Measurements from ENCODE around the gene DDX56. TPM values are rescaled to one million over a fixed set of nuclear protein-coding genes. Genes with fewer than 3 reads are reported as not detected.
"Not testable (repeated sequence)": the region's sequence is repeated elsewhere in the genome, so short reads cannot be mapped to it uniquely, and the experiment has no call there.

The DDX56 gene
- total RNA-seq, 1 donor from 2014 or later: 29.6 TPM

- no peak for DNase-seq (ENCODE audit: missing footprints)
- intact Hi-C loops (cut with DNase I): loop anchor here (5.0 kb wide), 3 partner anchors 74 to 324 kb away; partner anchors contain the start of gene NUDCD3
- ATAC-seq: no peak
These were observed 7.0 kb downstream of the DDX56 start for GRCh38 chr7:44566680-44567079.

- no peak for DNase-seq (ENCODE audit: missing footprints)
- intact Hi-C loops (cut with DNase I): loop anchor here (5.0 kb wide), 3 partner anchors 74 to 324 kb away; partner anchors contain the start of gene NUDCD3
- no peak for ATAC-seq
These were observed 7.7 kb downstream of the DDX56 start for GRCh38 chr7:44565795-44566559.

- ATAC-seq (peak; percentile 83), DNase-seq (ENCODE audit: missing footprints) (peak; percentile 84)
- intact Hi-C loops (cut with DNase I): loop anchor here (5.0 kb wide), 3 partner anchors 73 to 323 kb away; partner anchors contain the start of gene NUDCD3
These were observed 8.5 kb downstream of the DDX56 start for GRCh38 chr7:44565097-44565794.

GRCh38 chr7:44564606-44565005 is 9.1 kb downstream of the DDX56 start:
- ATAC-seq (no peak), DNase-seq (ENCODE audit: missing footprints) (no peak)
- intact Hi-C loops (cut with DNase I): loop anchor here (5.0 kb wide), 3 partner anchors 72 to 322 kb away; partner anchors contain the start of gene NUDCD3

GRCh38 chr7:44563171-44563679 is 10.5 kb downstream of the DDX56 start:
- intact Hi-C loops (cut with DNase I): no loop called here
- ATAC-seq (no peak), DNase-seq (ENCODE audit: missing footprints) (no peak)

- intact Hi-C loops (cut with DNase I); DNase-seq (ENCODE audit: missing footprints); ATAC-seq: not testable (repeated sequence)
These were observed 11.1 kb downstream of the DDX56 start for GRCh38 chr7:44562622-44562962.

GRCh38 chr7:44561962-44562621 is 11.6 kb downstream of the DDX56 start:
- no peak for ATAC-seq
- intact Hi-C loops (cut with DNase I): no loop called here

GRCh38 chr7:44561481-44561880 is 12.2 kb downstream of the DDX56 start:
- no peak for ATAC-seq
- intact Hi-C loops (cut with DNase I): no loop called here
- DNase-seq (ENCODE audit: missing footprints): no peak

More at GRCh38 chr7:44561962-44562621, 11.6 kb downstream of the DDX56 start:
- no peak for DNase-seq (ENCODE audit: missing footprints)

GRCh38 chr7:44559485-44559884 is 14.2 kb downstream of the DDX56 start:
- intact Hi-C loops (cut with DNase I): no loop called here
- ATAC-seq: no peak
- DNase-seq (ENCODE audit: missing footprints): no peak

GRCh38 chr7:44557485-44557884 is 16.2 kb downstream of the DDX56 start:
- DNase-seq (ENCODE audit: missing footprints) (no peak), ATAC-seq (no peak)
- intact Hi-C loops (cut with DNase I): no loop called here

- ATAC-seq (no peak), DNase-seq (ENCODE audit: missing footprints) (no peak)
- intact Hi-C loops (cut with DNase I): no loop called here
These were observed 18.4 kb downstream of the DDX56 start for GRCh38 chr7:44555350-44555749.

- ATAC-seq; DNase-seq (ENCODE audit: missing footprints); intact Hi-C loops (cut with DNase I): not testable (repeated sequence)
These were observed 21.2 kb downstream of the DDX56 start for GRCh38 chr7:44552473-44553005.

- DNase-seq (ENCODE audit: missing footprints) (no peak), ATAC-seq (no peak)
- intact Hi-C loops (cut with DNase I): no loop called here
These were observed 24.3 kb downstream of the DDX56 start for GRCh38 chr7:44549457-44549856.

- intact Hi-C loops (cut with DNase I): no loop called here
- DNase-seq (ENCODE audit: missing footprints) (no peak), ATAC-seq (no peak)
These were observed 24.8 kb downstream of the DDX56 start for GRCh38 chr7:44548893-44549292.

- intact Hi-C loops (cut with DNase I): no loop called here
- no peak for DNase-seq (ENCODE audit: missing footprints)
- no peak for ATAC-seq
These were observed 26.0 kb downstream of the DDX56 start for GRCh38 chr7:44547536-44548231.

GRCh38 chr7:44541876-44542610 is 31.7 kb downstream of the DDX56 start:
- DNase-seq (ENCODE audit: missing footprints) (no peak), ATAC-seq (no peak)
- intact Hi-C loops (cut with DNase I): no loop called here

- no peak for ATAC-seq
- intact Hi-C loops (cut with DNase I): no loop called here
- DNase-seq (ENCODE audit: missing footprints): peak; percentile 63
These were observed 32.5 kb downstream of the DDX56 start, which contains the start of gene NPC1L1 for GRCh38 chr7:44541028-44541869. TSS of gene NPC1L1 (minus strand) at chr7:44541330. CDS start at chr7:44541259, 71 bp downstream.
